Spleen (tissue), 7 donors: Measurements from ENCODE around the gene GIT1.

Experiments used
- POLR2A ChIP-seq, 3 donors: fragments of 450-650 bp; IDR thresholded peaks; one replicate each; pipeline ENCODE4 v1.5.1; 2017; ENCODE audit warnings: antibody characterized with exemption in 3 of 3, mild to moderate bottlenecking in 1 of 3
- TF ChIP-seq, protein P1 (sequence below), 11 experiments: fragments of 200-600 bp in 7 of 11; fragments of 450-650 bp in 4 of 11; sonication (generic) in 4 of 11; IDR thresholded peaks in 8 of 11; conservative IDR thresholded peaks in 3 of 11; 1 replicate in 7 of 11; 2 replicates in 4 of 11; pipeline versions ENCODE4 v1.4.0 to v1.8.0; 2016 to 2021; ENCODE audit warnings: antibody characterized with exemption in 11 of 11, inconsistent platforms in 4 of 11, mild to moderate bottlenecking in 1 of 11
- donor health status: DM: no; HTN: no; CAD: no; lungs with moderate emphysema.
- donor health status: DM: no; HTN: no; CAD: no.
- donor health status: DM: no; HTN: no; CAD: no.

DNA sequence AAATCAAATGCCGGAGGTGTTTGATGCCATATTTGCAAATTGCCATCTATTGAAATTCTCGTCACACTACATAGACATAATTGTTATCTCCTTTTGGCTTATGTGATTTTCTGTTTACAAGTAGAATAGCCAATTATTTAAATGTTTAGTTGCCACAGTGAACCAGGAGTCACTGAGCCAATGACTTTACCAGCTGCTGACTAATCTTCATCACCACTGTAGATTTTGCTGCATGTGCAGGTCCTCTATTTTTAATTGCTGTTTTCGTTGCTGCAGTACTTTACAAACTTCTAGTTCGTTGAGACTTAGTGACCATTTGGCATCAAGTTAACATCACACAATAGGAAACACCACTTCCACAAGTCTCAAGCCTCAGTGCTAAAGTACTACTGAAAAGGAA, 45.4 kb downstream of the GIT1 start:
- TF ChIP-seq, protein P1, sequence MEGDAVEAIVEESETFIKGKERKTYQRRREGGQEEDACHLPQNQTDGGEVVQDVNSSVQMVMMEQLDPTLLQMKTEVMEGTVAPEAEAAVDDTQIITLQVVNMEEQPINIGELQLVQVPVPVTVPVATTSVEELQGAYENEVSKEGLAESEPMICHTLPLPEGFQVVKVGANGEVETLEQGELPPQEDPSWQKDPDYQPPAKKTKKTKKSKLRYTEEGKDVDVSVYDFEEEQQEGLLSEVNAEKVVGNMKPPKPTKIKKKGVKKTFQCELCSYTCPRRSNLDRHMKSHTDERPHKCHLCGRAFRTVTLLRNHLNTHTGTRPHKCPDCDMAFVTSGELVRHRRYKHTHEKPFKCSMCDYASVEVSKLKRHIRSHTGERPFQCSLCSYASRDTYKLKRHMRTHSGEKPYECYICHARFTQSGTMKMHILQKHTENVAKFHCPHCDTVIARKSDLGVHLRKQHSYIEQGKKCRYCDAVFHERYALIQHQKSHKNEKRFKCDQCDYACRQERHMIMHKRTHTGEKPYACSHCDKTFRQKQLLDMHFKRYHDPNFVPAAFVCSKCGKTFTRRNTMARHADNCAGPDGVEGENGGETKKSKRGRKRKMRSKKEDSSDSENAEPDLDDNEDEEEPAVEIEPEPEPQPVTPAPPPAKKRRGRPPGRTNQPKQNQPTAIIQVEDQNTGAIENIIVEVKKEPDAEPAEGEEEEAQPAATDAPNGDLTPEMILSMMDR (IDR thresholded peaks at IDR 0.05 in 8 of 11, conservative IDR thresholded peaks at IDR 0.05 in 3 of 11) = no peak
- TF ChIP-seq POLR2A (IDR thresholded peaks at IDR 0.05) = no peak
